ENCODE measurements around the gene FAM222A. TPM values are rescaled to one million over a fixed set of nuclear protein-coding genes. Genes with fewer than 3 reads are reported as not detected.
A peak's percentile ranks its signal among the peaks of the same experiment; 100 is the strongest.

FAM222A gene
- total RNA-seq, 1 donor from 2014 or later: 2.5 TPM

DNA sequence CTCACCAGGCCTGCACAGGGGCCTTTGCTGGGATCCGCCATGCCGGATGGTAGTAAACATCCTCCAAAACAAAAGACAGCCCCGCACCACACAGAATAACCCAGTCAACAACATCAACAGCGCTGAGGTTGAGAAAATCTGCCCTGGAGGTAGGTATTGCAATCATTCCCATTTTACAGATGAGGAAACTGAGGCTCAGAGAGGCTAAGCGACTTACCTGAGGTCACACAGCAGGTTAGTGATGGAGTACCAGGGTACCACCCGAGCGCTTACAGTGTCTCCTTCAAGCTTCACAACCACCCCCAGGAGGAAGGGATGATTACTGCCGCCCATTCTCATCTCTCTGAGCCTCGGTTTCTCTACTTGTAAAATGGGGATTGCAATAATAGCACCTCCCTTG lies 104.6 kb downstream of the FAM222A start:
- H3K27ac ChIP-seq: no peak overlapping the region
- no peak overlapping the region for H2AFZ ChIP-seq (replicated peaks)
- no peaks in the 10 kb centered on the region for H3K27me3 ChIP-seq
- Mint-ChIP-seq H3K4me3 (no peak overlapping the region), H3K4me1 (peaks cover 7% of the 10 kb centered on the region), H3K27ac (no peak overlapping the region), H3K36me3 (no peaks in the 10 kb centered on the region), H3K9me3 (no peaks in the 10 kb centered on the region), H3K27me3 (ENCODE audit: insufficient read depth, low read depth) (peaks cover 12% of the 10 kb centered on the region)
- H3F3A ChIP-seq (ENCODE audit: low read depth): peaks cover 5% of the 10 kb centered on the region
- H3K9me3 ChIP-seq (ENCODE audit: low read depth): no peaks in the 10 kb centered on the region
- H3K79me2 ChIP-seq (ENCODE audit: low read depth): no peaks in the 10 kb centered on the region
- no peak for TF ChIP-seq EZH2phosphoT487 (IDR thresholded peaks at IDR 0.05)
- TF ChIP-seq EZH2 (IDR thresholded peaks at IDR 0.05): no peak
- TF ChIP-seq, protein P1, sequence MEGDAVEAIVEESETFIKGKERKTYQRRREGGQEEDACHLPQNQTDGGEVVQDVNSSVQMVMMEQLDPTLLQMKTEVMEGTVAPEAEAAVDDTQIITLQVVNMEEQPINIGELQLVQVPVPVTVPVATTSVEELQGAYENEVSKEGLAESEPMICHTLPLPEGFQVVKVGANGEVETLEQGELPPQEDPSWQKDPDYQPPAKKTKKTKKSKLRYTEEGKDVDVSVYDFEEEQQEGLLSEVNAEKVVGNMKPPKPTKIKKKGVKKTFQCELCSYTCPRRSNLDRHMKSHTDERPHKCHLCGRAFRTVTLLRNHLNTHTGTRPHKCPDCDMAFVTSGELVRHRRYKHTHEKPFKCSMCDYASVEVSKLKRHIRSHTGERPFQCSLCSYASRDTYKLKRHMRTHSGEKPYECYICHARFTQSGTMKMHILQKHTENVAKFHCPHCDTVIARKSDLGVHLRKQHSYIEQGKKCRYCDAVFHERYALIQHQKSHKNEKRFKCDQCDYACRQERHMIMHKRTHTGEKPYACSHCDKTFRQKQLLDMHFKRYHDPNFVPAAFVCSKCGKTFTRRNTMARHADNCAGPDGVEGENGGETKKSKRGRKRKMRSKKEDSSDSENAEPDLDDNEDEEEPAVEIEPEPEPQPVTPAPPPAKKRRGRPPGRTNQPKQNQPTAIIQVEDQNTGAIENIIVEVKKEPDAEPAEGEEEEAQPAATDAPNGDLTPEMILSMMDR (IDR thresholded peaks at IDR 0.05): no peak
- peaks cover 3% of the 10 kb centered on the region for H3K4me1 ChIP-seq
- no peak overlapping the region for H3K9ac ChIP-seq
- H3K4me3 ChIP-seq: no peak overlapping the region
- no peaks in the 10 kb centered on the region for H4K20me1 ChIP-seq (ENCODE audit: low read depth)
- DNase-seq (ENCODE audit: low spot score): no peak
- H3K4me2 ChIP-seq: no peak overlapping the region
- no peaks in the 10 kb centered on the region for H3K36me3 ChIP-seq

DNA sequence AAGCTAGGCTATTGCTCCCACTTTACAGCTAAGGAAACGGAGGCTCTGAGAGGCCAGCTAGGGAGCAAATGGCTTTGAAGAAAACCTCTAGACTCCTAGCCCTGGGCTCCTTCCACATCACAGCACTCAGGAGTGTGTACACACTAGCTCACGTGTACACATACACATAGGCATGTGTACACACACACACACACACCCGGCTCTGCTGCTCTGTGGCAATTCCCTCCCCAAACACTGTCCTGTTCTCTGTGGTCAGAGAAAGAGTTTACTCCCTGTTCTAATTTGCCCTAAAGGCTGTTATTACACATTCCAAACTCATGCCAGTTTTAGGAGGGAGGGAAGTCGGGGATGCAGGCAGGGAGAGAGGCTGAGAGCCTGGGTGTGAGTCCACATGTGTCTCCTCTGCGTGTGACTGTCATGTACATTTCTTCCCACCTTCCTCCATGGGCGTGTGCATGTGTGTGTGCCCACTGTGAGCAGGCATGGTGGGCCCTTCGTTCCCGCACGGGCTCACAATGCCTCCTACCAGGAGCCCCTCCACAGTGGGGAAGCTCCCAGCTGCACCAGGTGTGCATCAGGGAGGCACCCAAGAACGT lies 105.4 kb downstream of the FAM222A start:
- Histone ChIP-seq H3K79me2 (ENCODE audit: low read depth) (no peaks in the 10 kb centered on the region), H4K20me1 (ENCODE audit: low read depth) (no peaks in the 10 kb centered on the region), H3F3A (ENCODE audit: low read depth) (peaks cover 9% of the 10 kb centered on the region), H3K36me3 (no peaks in the 10 kb centered on the region), H3K9ac (no peak overlapping the region), H3K27ac (no peak overlapping the region), H3K4me3 (no peak overlapping the region), H3K27me3 (no peaks in the 10 kb centered on the region), H2AFZ (replicated peaks) (no peak overlapping the region), H3K4me1 (peaks cover 3% of the 10 kb centered on the region), H3K4me2 (no peak overlapping the region), H3K9me3 (ENCODE audit: low read depth) (no peaks in the 10 kb centered on the region)
- H3K36me3 Mint-ChIP-seq: no peaks in the 10 kb centered on the region
- H3K27me3 Mint-ChIP-seq (ENCODE audit: insufficient read depth, low read depth): peaks cover 12% of the 10 kb centered on the region
- H3K4me3 Mint-ChIP-seq: no peak overlapping the region
- TF ChIP-seq EZH2 (IDR thresholded peaks at IDR 0.05) (no peak), EZH2phosphoT487 (IDR thresholded peaks at IDR 0.05) (no peak)
- TF ChIP-seq, protein P1 (IDR thresholded peaks at IDR 0.05): no peak
- no peak for DNase-seq (ENCODE audit: low spot score)
- H3K9me3 Mint-ChIP-seq: no peaks in the 10 kb centered on the region
- peak overlapping the region; percentile 92 for H3K27ac Mint-ChIP-seq
- peaks cover 12% of the 10 kb centered on the region for H3K4me1 Mint-ChIP-seq

Other genes starting within 250 kb of the FAM222A start
- gene KCTD10, start 236.5 kb upstream of the FAM222A start, total RNA-seq (ENCODE audit: low replicate concordance): 40.9 and 57.5 TPM in 2 replicates
- 28.4 and 33.7 TPM in 2 replicates for gene UBE3B, start 236.2 kb upstream of the FAM222A start, total RNA-seq (ENCODE audit: low replicate concordance)
- gene MMAB, start 140.3 kb upstream of the FAM222A start, total RNA-seq (ENCODE audit: low replicate concordance): 24.7 and 34.5 TPM in 2 replicates
- 8.3 and 20.1 TPM in 2 replicates for gene MVK, start 140.0 kb upstream of the FAM222A start, total RNA-seq (ENCODE audit: low replicate concordance)
- 0.56 and 2.8 TPM in 2 replicates for gene TRPV4, start 119.6 kb downstream of the FAM222A start, total RNA-seq (ENCODE audit: low replicate concordance)
- 16.6 and 24.0 TPM in 2 replicates for gene GLTP, start 166.7 kb downstream of the FAM222A start, total RNA-seq (ENCODE audit: low replicate concordance)
- 15.2 and 20.0 TPM in 2 replicates for gene TCHP, start 186.4 kb downstream of the FAM222A start, total RNA-seq (ENCODE audit: low replicate concordance)